HG02870 (cell line): ENCODE measurements around the gene NPHP4.

ENCODE experiments used
- ATAC-seq: cut with Tn5 transposase; IDR thresholded peaks from one replicate; pipeline ENCODE4 v1.9.1; 2021; ENCODE audit warnings: mild to moderate bottlenecking, moderate library complexity; ENCODE audit not compliant: unreplicated experiment

Gene NPHP4

DNA sequence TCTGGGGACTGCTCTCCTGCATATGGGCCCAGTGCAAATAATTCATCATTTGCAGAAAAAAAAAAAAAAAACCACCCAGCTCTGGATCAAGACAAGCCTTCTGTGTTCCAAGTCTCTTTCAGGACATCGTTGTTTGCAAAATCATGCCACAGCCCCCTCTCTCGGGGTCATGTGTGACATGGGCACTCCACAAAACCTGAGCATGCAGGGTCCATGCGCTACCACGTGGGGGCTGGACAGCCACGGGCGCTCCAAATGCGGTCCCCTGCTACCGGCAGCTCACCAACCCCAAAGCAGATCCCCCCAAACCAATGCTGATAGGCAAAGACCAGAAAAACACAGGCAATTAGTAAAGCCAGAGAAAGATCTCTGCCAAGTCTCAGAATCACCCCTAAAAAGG is 17.6 kb downstream of the NPHP4 start:
- no peak for ATAC-seq

DNA sequence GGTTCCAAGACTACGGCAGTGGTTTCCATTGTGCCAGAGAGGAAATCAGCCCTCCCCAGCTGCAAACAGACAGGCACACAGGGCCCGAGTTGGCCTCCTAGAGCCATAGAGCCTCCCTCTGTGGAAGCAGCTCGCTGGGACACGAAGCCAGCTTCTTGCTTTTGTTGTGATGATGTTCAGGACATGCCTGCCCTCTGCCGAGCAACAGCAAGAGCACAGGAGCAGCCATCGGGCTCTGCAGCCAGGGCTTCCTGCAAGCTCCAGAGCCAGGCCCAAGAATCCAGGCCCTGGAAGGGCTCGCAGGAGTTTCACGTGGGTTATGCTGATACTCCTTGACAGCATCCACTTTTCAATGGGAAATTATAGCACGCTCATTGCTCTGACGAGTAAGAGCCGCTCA is 18.5 kb downstream of the NPHP4 start:
- no peak for ATAC-seq

DNA sequence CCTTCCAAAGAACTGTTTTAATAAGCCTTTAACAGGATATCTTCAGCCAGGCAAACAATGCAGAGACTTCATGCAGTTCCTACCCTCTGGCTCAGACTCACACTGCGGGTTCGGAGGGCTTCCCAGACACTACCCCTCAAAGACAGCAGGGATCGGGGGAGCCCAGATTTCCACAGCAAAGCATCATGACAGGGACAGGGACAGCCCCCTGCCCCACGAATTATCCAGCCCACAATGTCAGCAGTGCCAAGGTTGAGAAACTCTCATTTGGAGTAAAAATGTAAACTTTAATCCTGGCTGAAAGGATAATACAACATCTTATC is 20.1 kb downstream of the NPHP4 start:
- no peak for ATAC-seq

DNA sequence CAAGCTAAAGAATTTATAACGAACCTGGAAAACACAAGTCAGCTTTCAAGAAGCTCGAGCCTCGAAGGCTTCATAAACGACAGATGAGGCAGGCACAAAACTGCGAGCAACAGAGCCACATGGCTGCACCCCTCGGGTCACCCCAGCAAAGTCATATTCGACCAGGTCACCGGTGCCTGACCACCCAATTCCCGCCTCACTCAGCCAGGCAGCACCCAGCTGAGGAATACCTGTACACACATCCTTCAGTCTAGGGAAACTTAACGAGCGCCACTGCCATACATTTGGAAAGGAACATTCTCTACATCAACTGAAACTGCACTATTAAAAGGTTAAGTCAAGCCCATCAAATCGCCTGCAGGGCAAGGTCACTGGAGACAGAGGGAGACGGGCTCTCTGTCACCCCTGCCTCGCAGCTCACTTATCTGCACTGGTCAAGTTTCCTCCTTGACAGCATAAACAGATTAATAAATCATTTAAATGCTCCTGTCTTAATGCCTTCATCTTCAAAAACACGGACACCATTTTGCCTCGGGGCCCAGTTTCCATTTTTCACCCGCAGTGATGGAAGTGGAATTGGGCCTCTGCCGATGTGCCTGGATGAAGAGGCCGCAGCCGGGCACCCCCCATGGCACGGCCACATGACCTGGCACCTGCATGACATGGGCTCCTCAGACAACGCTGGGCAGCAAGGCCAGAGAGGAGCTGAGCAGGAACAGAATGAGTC is 20.6 kb downstream of the NPHP4 start:
- no peak for ATAC-seq

DNA sequence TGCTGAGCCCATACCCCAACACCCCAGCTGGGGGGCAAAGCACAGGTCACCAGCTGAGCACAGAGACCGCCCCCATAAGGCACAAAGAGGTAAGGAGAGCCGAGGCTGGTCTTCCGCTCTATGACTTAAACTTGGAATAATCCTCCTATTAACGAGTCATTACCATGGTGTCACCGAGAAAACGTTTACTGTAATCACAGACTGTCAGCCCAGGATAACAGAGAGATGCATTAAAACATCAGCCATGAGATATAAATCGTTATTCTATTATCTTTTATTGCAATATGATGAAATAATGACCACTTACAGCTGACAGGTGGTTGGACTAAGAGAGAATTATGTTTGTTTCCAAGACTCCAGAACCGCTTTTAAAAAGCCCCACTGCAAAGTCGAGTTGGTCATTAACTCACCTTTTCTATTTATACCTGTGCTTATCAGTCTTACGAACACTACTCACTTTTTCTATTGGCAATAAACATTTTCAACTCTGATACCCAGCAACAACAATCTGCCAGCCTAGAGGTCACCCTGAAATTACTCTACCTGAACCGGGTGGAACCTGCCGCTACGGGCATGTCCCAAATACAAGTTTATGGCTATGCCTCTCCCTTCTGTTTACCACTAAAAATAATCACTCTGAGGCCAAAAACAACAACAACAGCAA is 21.5 kb downstream of the NPHP4 start:
- no peak for ATAC-seq

DNA sequence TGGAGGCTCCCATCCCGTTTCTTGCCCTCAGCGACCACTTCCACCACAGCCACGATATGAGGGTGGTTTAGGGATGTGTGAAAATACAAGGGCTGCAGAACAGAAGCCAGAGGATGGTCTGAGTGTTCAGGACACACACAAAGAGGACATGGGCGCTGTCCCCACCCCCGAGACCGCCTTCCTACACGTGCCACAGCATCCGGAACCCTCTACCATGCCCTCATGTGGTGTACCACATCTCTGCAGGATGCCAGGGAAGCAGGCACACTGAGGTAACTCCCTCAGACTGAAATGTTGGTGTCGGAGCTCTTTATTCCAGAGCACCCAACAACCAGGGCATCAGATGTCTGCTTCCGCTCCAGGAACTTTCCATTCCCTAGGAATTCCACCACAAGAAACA is 23.1 kb downstream of the NPHP4 start:
- ATAC-seq = no peak

DNA sequence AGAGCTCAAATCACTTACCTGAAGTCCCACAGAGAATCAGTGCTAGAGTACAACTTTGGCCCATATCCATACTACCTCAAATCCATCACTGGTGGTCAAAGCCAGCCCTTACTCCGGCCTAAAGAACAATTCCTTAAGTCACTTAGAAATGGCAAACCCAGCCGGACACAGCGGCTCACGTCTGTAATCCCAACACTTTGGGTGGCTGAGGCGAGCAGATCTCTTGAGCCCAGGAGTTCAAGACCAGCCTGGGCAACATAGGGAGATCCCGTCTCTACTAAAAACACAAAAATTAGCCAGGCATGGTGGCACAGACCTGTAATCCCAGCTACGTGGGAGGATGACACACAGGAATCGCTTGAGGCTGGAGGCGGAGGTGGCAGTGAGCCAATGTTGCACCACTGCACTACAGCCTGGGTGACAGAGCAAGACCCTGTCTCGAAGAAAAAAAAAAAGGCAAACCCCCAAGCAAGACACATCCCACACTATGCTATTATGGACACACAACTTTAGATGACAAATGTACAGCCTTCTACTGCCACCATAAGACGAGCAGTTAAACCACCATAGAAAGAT is 24.0 kb downstream of the NPHP4 start:
- ATAC-seq = no peak

DNA sequence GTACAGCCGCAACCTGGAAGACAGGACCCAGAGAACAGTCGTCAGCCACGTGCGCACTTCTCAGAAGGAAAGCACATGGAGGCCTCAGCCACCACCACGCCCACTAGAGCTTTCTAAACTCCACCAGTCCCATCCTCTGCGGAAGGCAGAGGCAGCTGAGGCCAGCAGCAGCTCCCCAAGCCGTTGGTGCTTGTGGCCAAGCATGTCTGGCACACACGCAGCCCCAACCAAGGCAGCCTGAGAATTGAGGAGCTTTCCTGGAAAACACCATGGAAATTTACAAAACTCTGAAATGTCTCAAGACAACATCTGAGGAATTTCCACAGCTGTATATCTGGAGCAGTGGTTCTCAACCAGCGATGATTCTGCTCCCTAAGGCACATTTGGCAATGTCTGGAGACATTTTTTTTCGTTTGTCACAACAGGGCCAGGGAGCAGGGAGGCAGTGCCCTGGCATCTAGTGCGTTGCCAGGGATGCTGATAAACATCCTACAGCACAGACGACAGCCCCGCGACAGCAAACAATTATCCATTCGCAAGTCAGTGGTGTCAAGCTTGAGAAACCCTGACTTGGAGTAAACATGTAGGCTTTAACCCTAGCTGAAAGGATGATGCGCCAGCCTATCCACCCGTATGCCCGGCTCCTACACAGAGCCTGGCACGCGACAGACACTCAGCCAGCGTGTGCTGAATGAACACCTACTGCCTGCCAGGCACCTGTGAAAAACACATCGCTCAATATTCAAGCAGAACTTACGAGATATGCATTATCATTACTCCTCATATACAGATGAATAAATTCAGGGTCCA is 24.7 kb downstream of the NPHP4 start:
- ATAC-seq = no peak

DNA sequence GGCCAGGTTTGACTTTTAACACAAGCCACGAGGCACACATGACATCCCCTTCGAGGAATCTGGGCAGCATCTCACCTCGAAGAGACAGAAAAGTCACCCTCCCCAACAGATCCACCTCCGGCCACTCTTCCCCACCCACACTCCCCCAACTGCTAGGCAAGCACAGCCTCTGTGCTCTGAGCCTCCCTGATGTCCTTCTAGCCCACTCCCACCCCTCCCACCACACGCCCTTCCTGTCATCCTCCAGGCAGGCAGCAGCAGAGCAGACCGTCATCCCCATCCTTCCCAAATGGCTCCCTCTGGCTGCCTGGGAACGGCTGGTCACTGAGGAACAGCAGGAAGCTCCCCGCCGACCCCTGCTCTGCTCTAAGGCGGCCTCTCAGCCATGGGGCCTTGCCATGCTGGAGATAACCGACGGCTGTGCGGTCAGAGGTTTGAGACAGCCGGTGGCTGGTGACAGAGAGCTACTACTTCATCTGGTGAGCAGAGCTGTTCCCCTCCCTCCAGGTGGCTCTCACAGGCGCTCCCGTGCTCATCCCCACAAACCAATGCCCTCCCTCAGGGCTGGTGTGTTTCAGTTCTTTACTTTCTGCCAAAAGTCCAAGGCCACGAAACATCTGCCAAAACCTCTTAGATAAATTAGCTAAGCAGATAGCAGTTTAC is 25.6 kb downstream of the NPHP4 start:
- no peak for ATAC-seq

DNA sequence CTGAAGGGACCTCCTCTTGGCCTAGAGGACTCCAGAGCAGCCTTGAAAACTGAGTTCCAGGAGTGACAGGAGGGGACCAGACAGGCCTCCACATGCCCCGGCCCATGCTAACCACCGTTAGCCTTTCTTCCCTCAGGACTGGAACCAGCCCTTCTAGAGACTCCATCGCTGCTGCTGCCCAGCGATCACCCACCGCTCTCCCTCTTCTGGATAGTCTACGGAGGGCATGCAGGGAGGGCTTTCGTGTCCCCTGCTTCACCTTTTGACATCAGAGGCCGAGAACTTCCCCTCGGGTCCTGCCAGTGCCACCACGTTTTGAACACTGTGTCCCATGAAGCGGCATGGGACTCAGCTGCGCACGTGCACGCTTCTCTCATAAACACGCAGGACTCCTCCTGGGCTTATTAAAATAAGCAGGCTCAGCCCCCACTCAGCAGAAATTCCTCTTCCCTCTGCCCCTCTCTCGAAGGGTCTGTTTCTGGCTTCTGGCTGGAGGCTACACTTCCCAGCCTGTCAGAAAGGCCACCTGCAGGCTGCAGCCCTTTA is 26.6 kb downstream of the NPHP4 start:
- no peak for ATAC-seq

DNA sequence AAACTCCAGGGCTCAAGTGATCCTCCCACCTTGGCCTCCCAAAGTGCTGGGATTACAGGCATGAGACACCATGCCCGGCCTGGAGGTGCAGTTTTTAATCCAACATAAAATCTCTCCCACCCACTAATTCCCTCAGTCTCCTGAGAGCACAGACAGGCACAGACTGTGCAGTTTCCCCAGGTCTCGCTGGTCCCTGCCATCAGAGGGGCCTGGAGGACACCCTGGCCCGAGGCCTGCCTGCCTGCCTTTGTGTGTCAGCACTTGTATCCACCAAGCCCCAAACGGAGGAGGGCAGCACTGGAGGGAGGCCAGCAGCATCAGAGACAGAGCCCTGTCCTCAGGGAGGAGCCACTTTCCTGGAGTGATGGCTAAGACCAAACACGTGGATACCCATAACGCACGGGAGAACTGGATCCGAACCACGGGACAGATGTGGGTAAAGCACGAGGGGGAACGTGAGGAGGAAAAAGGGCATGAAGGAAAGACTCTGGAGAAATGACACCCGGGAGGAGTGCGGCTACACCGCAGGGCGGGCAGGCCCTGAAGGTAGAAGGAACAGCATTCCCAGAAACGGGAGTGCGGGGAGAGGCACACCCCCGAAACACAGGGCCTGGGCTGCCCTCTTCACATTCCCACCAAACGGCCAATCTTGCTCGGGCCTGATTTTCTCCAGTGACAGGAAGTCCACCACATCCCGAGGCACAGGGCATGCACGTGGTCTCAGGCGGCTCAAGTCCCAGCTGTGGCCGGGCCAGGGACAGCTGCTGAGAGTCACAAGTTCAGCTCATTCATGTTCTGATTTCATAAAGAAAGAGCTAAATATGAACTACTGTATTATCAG is 29.7 kb downstream of the NPHP4 start:
- ATAC-seq = no peak

DNA sequence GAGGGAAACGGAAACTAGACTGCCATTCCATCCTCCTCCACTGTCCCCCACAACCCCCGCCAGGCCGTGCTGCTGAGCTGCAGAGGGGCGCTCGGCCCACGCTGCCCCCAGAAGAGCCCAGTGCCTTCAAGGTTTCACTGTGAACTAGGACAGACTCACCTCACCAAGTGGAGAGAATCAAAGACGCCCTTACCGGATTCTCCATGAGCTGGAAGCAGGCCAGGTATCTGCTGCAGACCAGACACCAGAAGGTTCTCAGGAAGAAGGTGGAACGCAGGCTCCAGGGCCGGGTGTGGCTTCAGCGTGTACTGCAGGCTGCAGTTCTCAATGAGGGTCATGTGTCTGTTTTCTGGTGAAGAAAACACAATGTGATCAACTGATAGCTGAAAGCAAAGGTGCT is 30.6 kb downstream of the NPHP4 start:
- ATAC-seq = no peak

DNA sequence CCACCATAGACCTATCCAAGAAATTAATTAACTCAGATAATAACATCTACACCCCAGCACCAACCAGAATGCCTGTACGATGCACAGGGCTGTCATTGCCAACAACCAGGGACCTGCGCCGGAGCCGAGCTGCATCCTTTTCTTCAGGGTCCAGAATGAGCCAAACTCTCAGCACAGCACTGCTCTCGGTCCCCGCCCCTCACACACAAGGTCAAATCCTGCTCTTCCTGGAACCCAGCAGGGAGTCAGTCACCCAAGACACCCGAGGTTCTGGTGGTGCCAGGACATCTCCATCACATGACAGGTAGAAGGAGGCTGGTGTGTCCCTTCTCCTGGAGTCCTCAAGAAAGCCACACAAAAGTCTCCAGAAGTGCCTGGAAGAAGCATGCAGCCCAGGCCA is 31.9 kb downstream of the NPHP4 start:
- ATAC-seq = no peak

DNA sequence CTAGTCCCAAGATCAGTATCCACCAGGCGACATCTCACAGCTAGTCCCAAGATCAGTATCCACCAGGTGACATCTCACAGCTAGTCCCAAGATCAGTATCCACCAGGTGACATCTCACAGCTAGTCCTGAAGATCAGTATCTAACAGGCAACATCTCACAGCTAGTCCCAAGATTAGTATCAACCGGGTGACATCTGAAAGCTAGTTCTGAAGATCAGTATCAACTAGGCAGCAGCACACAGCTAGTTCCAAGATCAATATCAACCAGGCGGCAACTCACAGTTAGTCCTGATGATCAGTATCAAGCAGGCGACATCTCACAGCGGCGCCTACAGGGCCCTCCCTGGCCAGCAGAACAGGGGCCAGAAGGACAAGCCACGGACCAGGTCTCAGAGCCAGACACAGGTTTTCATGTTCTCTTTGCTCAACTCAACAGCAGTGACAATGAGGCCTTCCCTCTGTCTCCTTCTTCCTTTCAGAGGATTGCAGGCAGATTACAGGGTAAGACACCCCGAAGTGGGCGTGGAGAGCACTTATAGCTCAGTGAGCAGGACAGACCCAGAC is 32.5 kb downstream of the NPHP4 start:
- no peak for ATAC-seq

DNA sequence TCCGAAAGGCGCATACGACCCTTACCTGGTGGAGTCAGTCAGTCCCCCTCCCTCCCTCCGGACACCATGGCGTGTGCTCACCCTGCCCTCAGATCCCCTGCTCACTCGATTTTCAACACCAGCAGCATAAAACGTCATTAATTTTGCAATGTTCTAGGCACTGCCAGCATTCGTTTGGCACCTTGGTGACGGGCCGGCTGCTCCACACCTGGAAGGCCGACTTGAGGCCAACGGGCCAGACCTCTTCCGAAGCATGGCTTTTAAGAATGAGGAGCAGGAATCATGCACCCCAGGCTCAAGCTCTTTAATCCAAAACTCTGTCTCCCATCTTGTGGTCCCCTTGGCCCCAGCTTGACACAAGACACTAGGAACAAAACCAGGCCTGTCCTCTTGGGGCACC is 33.1 kb downstream of the NPHP4 start:
- no peak for ATAC-seq

DNA sequence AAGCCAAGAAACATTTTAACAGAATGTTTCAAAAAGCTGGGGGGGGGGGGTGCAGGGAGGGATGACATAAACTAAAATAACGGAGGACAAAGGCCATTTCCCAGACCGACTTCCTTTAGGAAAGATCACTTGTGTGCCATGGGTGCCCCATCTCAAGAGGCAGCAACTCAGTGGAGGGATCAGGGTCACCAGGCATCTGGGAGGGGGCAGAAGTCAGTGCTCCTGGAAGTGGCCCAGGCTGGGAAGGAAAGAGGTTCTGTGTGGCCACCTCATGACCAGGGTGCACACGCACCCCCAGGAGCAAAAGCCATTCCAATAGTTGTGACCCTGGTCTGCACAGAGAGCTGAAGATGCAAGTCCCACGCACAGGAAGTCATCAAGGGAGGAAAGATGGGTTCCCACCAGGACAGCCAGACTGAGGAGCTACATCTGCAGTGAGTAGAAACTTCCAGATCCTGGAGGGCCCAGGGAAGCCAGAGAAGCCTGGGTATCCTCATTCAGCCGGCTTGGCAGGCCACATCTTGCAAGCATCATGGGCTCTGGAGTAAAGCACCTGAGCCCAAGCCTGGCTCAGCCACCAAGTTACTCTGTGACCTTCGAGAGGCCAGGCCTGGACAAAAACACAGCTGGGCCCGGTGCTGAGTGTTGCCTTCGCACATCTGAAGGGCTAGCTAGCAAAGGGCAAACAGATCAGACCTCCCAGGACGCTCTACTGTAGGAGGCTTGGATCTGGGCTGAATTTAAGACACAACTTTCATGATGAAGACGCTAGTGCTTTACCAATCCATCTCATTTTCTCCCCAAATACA is 36.0 kb downstream of the NPHP4 start:
- no peak for ATAC-seq

DNA sequence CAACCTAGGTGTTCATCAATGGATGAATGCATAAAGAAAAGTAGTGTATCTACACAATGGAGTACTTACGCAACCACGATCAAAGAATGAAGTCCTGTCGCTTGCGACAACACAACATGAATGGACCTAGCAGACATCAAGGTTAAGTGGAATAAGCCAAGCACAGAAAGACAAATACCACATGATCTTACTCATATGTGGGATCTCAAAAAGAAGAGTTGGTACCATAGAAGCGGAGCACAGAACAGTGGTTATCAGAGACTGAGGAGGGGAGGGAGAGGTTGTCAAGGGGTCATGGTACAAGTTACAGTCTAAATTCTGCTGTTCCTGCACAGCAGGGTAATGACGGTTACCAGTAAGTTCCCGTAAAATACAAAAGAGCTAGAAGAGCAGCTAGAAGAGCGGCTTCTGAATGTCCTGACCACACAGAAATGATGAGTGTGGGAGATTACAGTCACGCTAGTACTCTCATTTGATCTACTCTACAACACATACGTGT is 36.7 kb downstream of the NPHP4 start:
- ATAC-seq = no peak

DNA sequence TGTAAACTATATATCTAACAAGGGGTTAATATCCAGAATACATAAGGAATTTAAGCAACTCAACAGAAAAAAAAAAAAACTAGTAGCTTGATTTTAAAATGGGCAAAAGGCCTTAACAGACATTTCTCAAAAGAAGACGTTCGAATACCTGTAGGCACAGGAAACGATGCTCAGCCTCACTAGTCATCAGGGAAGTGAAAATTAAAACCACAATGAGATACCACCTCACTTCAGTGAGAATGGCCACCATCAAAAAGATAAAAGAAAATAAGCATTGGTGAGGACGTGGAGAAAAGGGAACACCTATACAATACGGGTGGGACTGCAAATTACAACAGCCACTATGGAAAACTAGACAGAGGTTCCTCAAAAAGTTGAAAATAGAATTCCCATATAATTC is 37.3 kb downstream of the NPHP4 start:
- ATAC-seq = no peak

DNA sequence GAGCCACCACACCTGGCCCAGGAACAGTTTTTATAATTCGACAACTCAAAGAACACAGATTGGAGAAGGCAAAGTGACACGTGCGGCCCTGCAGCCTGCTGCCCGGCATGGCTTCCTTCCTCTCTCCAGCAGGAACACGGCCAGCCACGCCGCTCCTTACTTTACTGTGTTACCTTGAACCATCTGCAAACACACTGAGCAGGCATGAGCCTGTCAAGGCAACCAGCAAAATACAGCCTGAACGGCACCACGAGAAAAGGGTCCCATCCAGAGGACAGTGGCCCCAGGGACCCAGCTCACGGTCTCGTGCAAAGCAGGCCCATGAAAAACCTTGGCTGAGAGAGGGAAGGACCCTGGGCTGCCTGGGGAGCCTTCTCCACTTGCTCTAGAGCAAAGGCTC is 38.8 kb downstream of the NPHP4 start:
- no peak for ATAC-seq
